Peyer's patch (tissue), 4 donors: ENCODE measurements around the gene CLIP4. TPM values are rescaled to one million over a fixed set of nuclear protein-coding genes. Genes with fewer than 3 reads are reported as not detected.

ENCODE experiments used
- DNase-seq, 3 donors: peaks; one replicate each; pipeline ENCODE4 v3.0.0-alpha.2; 2017 to 2019
- H3K27ac ChIP-seq, 4 donors: fragments of 200-600 bp; sonication (generic); one replicate each; pipeline ENCODE4 v1.5.1; 2016 to 2019
- H3K27me3 ChIP-seq, 2 donors: fragments of 200-600 bp; sonication (generic); one replicate each; pipeline ENCODE4 v1.5.1; 2019
- H3K36me3 ChIP-seq, 3 donors: fragments of 200-600 bp; sonication (generic); one replicate each; pipeline ENCODE4 v1.5.1; 2016 to 2019
- H3K4me1 ChIP-seq, 4 donors: fragments of 200-600 bp; sonication (generic); one replicate each; pipeline ENCODE4 v1.5.1; 2016 to 2019
- H3K4me3 ChIP-seq, 4 donors: fragments of 200-600 bp; sonication (generic); 1 replicate in 3 of 4; 2 replicates in 1 of 4; pipeline ENCODE4 v1.5.1; 2016 to 2019; ENCODE audit warnings: mild to moderate bottlenecking in 1 of 4
- H3K9me3 ChIP-seq, 4 donors: fragments of 200-600 bp; sonication (generic); one replicate each; pipeline ENCODE4 v1.5.1; 2016 to 2019; ENCODE audit warnings: mild to moderate bottlenecking in 1 of 4
- POLR2A ChIP-seq, 2 donors: fragments of 450-650 bp; IDR thresholded peaks; one replicate each; pipeline ENCODE4 v1.5.1; 2017; ENCODE audit warnings: antibody characterized with exemption in 2 of 2, mild to moderate bottlenecking in 2 of 2, moderate library complexity in 2 of 2
- total RNA-seq, 4 donors: library from RNA; depleted of rRNA; stranded (reverse); fragments of >200 nt; gene quantifications; one replicate each; pipeline ENCODE4 v1.1.0, GENCODE V29; 2016
- TF ChIP-seq, protein P1 (sequence below), 6 experiments: fragments of 450-650 bp in 4 of 6; fragments of 200-600 bp in 2 of 6; sonication (generic) in 1 of 6; IDR thresholded peaks; one replicate each; pipeline ENCODE4 v1.5.1; 2017 to 2019; ENCODE audit warnings: antibody characterized with exemption in 6 of 6, mild to moderate bottlenecking in 3 of 6, moderate library complexity in 1 of 6

CLIP4 gene
- total RNA-seq, 4 donors from 2014 or later = 7.0 to 40.4 (median 16.9) TPM

DNA sequence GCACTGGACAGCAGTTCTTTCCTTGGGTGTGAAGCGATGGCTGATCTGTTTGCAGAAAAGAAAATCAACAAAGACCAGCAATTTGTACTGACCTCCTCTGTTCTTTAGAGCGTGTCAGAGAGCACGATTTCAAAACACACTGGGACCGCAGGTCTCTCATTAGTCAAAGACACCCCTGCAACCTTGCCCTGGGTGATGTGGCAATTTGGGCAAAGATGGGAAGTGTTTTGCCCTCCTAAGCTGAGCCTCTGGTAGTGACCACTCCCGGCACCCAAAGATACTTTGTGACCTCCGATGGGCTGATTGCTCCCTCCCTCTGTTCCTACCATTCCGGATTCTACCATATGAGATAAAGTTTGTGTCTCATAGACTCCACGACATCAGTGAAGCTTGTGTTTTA, 18.2 kb upstream of the CLIP4 start:
- no peak overlapping the region for H3K4me3 ChIP-seq
- H3K36me3 ChIP-seq = no peaks in the 10 kb centered on the region
- DNase-seq = no peak
- no peaks in the 10 kb centered on the region for H3K4me1 ChIP-seq
- H3K27me3 ChIP-seq = no peaks in the 10 kb centered on the region
- no peaks in the 10 kb centered on the region for H3K9me3 ChIP-seq
- H3K27ac ChIP-seq = no peak overlapping the region
- TF ChIP-seq POLR2A (IDR thresholded peaks at IDR 0.05) = no peak
- TF ChIP-seq, protein P1, sequence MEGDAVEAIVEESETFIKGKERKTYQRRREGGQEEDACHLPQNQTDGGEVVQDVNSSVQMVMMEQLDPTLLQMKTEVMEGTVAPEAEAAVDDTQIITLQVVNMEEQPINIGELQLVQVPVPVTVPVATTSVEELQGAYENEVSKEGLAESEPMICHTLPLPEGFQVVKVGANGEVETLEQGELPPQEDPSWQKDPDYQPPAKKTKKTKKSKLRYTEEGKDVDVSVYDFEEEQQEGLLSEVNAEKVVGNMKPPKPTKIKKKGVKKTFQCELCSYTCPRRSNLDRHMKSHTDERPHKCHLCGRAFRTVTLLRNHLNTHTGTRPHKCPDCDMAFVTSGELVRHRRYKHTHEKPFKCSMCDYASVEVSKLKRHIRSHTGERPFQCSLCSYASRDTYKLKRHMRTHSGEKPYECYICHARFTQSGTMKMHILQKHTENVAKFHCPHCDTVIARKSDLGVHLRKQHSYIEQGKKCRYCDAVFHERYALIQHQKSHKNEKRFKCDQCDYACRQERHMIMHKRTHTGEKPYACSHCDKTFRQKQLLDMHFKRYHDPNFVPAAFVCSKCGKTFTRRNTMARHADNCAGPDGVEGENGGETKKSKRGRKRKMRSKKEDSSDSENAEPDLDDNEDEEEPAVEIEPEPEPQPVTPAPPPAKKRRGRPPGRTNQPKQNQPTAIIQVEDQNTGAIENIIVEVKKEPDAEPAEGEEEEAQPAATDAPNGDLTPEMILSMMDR (IDR thresholded peaks at IDR 0.05) = no peak

GRCh38 chr2:29097569-29097968, 17.6 kb upstream of the CLIP4 start:
- no peak for DNase-seq
- no peaks in the 10 kb centered on the region for H3K27me3 ChIP-seq
- no peak overlapping the region for H3K27ac ChIP-seq
- H3K36me3 ChIP-seq = no peaks in the 10 kb centered on the region
- H3K4me3 ChIP-seq = no peak overlapping the region
- H3K9me3 ChIP-seq = no peaks in the 10 kb centered on the region
- TF ChIP-seq, protein P1 (IDR thresholded peaks at IDR 0.05) = no peak
- TF ChIP-seq POLR2A (IDR thresholded peaks at IDR 0.05) = no peak
- H3K4me1 ChIP-seq = no peaks in the 10 kb centered on the region

DNA sequence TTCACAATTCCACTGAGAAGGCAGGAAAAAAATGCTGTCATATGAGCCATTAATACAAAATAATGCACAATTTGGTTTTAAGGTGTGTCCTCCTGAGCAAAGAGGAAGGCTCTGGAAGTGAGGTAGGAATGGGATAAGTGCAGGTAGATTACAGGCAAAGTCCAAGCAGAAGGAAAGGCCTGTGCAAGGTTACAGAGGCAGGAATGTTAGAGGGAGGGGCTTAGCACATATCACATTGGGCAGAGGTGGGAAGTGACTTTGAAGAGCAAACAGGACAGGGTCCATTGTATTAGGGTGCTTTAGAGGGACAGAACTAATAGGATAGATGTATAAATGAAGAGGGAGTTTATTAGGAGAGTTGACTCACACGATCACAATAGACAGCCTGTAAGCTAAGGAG, 14.7 kb upstream of the CLIP4 start:
- Histone ChIP-seq H3K4me1 (no peaks in the 10 kb centered on the region), H3K27me3 (no peaks in the 10 kb centered on the region), H3K4me3 (no peak overlapping the region), H3K9me3 (no peaks in the 10 kb centered on the region), H3K27ac (no peak overlapping the region), H3K36me3 (no peaks in the 10 kb centered on the region)
- TF ChIP-seq, protein P1 (IDR thresholded peaks at IDR 0.05) = no peak
- no peak for TF ChIP-seq POLR2A (IDR thresholded peaks at IDR 0.05)
- no peak for DNase-seq

DNA sequence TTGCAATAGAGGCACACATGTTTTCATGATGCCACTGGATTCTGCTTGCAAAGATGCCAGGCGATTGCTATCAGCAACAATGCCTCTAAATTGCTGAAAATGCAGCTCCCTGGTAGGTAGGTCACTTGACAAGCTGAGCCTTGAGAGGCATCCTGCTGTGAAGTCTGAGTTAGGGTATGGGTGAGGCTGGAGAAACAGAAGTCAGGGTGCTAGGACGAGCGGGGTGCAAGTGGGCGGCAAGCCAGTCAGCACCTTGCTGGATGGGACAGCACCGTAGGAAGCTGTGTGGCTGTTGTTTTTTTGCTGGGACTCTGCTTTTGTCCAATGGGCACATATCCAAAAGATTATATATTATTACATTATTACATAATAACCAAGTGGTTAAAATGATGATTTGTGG, 10.5 kb upstream of the CLIP4 start:
- Histone ChIP-seq H3K27me3 (no peaks in the 10 kb centered on the region), H3K4me3 (no peak overlapping the region), H3K36me3 (no peaks in the 10 kb centered on the region), H3K27ac (no peak overlapping the region), H3K9me3 (no peaks in the 10 kb centered on the region), H3K4me1 (no peaks in the 10 kb centered on the region)
- DNase-seq = no peak
- no peak for TF ChIP-seq POLR2A (IDR thresholded peaks at IDR 0.05)
- TF ChIP-seq, protein P1 (IDR thresholded peaks at IDR 0.05) = no peak

DNA sequence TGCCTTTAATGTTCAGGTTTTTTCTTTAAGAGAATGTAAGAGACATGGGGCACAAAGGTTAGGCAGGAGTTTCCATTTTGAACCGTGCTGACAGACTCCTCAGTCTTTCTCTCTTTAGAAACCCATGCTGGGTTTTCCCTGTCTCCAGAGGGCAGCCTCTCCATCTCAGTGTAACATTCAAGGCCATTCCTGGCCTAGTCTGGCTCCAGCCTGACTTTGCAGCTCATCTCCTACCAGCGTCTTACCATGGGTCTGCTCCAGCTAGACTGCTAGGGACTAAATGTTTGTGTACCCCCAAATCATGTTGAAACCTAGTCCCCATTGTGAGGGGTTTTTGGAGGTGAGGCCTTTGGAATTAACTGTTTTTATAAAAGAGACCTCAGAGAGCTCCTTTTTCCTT, 9.8 kb upstream of the CLIP4 start:
- no peak for DNase-seq
- no peaks in the 10 kb centered on the region for H3K9me3 ChIP-seq
- H3K4me1 ChIP-seq = no peaks in the 10 kb centered on the region
- no peak overlapping the region for H3K27ac ChIP-seq
- no peaks in the 10 kb centered on the region for H3K27me3 ChIP-seq
- TF ChIP-seq POLR2A (IDR thresholded peaks at IDR 0.05) = no peak
- TF ChIP-seq, protein P1 (IDR thresholded peaks at IDR 0.05) = no peak
- H3K4me3 ChIP-seq = no peak overlapping the region
- H3K36me3 ChIP-seq = no peaks in the 10 kb centered on the region

- no peak for DNase-seq
- no peaks in the 10 kb centered on the region for H3K9me3 ChIP-seq
- TF ChIP-seq, protein P1 (IDR thresholded peaks at IDR 0.05) = no peak
- TF ChIP-seq POLR2A (IDR thresholded peaks at IDR 0.05) = no peak
- no peaks in the 10 kb centered on the region for H3K27me3 ChIP-seq
- H3K36me3 ChIP-seq = no peaks in the 10 kb centered on the region
- no peak overlapping the region for H3K27ac ChIP-seq
- H3K4me3 ChIP-seq = no peak overlapping the region
- no peaks in the 10 kb centered on the region for H3K4me1 ChIP-seq
Measured at GRCh38 chr2:29106256-29106655, 9.0 kb upstream of the CLIP4 start.
